RWPE2 (cell line): ENCODE data around the gene PTTG1.

Source experiments
- ATAC-seq: fragments of 200-7000 bp; cut with Tn5 transposase; 3 replicates; pipeline ENCODE4 v1.9.1; 2021; ENCODE audit warnings: low read depth
- DNase-seq: peaks from one replicate; pipeline ENCODE4 v3.0.0-alpha.2; 2020; ENCODE audit warnings: low spot score
- H3K27ac ChIP-seq: fragments of 450-650 bp; 2 replicates; pipeline ENCODE4 v1.5.1; 2017; ENCODE audit warnings: mild to moderate bottlenecking; ENCODE audit not compliant: poor library complexity, severe bottlenecking
- H3K27me3 ChIP-seq: fragments of 250-450 bp; sonication (Bioruptor Pico); 2 replicates; pipeline ENCODE4 v1.5.1; 2021; ENCODE audit warnings: mild to moderate bottlenecking, moderate library complexity; ENCODE audit not compliant: insufficient read depth, poor library complexity, severe bottlenecking
- H3K36me3 ChIP-seq: fragments of 250-450 bp; sonication (Bioruptor Pico); 2 replicates; pipeline ENCODE4 v1.5.1; 2020; ENCODE audit warnings: low read depth, mild to moderate bottlenecking, moderate library complexity
- H3K4me1 ChIP-seq: fragments of 250-450 bp; sonication (Bioruptor Pico); 2 replicates; pipeline ENCODE4 v1.5.1; 2021; ENCODE audit warnings: mild to moderate bottlenecking, moderate library complexity; ENCODE audit not compliant: insufficient read depth, poor library complexity, severe bottlenecking
- H3K4me3 ChIP-seq: fragments of 250-450 bp; sonication (Bioruptor Pico); 2 replicates; pipeline ENCODE4 v1.5.1; 2021; ENCODE audit warnings: mild to moderate bottlenecking, moderate library complexity; ENCODE audit not compliant: severe bottlenecking
- H3K9me3 ChIP-seq: fragments of 250-450 bp; sonication (Bioruptor Pico); 2 replicates; pipeline ENCODE4 v1.5.1; 2021; ENCODE audit warnings: mild to moderate bottlenecking, moderate library complexity; ENCODE audit not compliant: severe bottlenecking
- TF ChIP-seq, protein P1 (sequence below): fragments of 450-650 bp; IDR thresholded peaks from one replicate; pipeline ENCODE4 v1.5.1; 2017; ENCODE audit warnings: mild to moderate bottlenecking, moderate library complexity; ENCODE audit not compliant: poor library complexity, severe bottlenecking

The PTTG1 gene

DNA sequence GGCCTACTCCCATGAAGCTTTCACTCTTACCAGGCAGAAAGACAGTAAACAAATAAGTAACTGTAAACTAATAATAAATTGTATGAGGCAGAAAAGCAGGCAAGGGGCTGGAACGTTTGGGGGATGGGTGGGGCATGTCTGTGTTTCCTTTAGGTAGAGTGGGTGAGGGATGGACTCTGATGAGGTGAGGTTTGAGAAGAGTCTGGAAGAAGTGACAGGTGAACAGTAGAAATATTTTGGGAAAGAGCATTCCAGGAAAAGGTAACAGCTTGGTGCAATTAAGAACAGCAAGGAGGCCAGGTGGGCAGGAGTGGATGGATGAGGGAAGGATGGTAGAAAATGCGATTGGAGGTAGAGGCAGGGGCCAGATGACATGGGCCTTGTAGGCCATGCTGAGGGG is 56.5 kb downstream of the PTTG1 start:
- DNase-seq (no peak), ATAC-seq (no peak)
- TF ChIP-seq, protein P1, sequence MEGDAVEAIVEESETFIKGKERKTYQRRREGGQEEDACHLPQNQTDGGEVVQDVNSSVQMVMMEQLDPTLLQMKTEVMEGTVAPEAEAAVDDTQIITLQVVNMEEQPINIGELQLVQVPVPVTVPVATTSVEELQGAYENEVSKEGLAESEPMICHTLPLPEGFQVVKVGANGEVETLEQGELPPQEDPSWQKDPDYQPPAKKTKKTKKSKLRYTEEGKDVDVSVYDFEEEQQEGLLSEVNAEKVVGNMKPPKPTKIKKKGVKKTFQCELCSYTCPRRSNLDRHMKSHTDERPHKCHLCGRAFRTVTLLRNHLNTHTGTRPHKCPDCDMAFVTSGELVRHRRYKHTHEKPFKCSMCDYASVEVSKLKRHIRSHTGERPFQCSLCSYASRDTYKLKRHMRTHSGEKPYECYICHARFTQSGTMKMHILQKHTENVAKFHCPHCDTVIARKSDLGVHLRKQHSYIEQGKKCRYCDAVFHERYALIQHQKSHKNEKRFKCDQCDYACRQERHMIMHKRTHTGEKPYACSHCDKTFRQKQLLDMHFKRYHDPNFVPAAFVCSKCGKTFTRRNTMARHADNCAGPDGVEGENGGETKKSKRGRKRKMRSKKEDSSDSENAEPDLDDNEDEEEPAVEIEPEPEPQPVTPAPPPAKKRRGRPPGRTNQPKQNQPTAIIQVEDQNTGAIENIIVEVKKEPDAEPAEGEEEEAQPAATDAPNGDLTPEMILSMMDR, result no peak
- no peaks in the 10 kb centered on the region for H3K27me3 ChIP-seq
- H3K9me3 ChIP-seq, result no peaks in the 10 kb centered on the region
- no peaks in the 10 kb centered on the region for H3K36me3 ChIP-seq
- H3K27ac ChIP-seq, result no peak overlapping the region
- H3K4me1 ChIP-seq, result no peaks in the 10 kb centered on the region
- H3K4me3 ChIP-seq, result no peak overlapping the region
